ENCODE results near the gene NUFIP2.
"Not testable (repeated sequence)": the region's sequence is repeated elsewhere in the genome, so short reads cannot be mapped to it uniquely, and the experiment has no call there.

NUFIP2 gene

DNA sequence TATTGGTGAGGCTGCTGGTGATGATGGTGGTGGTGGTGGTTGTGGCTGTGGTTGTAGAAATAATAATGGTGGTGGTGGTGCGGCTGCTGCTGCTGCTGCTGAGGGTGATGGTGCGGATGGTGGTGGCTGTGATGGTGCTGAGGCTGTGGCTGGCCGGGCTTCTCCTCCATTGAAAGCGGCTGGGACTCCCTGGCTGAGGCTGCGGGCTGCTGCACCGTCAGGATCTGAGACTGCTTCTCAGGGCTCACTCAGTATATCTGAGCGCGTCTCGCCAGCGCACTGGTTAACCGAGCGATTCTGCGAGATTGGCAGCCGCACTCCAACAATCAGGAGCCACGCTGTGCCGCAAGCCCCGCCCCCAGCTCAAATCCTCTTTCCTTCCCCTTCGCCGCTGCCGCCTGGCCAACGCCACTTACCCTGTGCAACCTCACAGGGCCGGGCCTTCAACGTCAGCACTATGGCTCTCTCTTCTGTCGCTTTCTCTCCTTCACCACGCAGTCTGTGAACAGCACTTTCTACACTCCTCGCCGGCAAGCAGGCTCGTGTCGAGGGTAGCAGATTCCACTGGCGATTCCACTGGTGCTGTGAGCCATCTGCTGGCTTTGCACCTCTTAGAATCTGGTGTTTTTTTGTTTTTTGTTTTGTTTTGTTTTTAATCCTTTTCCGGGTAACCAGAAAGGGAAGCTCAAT is at the start of gene NUFIP2:
TSS of gene NUFIP2 (minus strand) at position 259 of the 690 bp plus-strand sequence. CDS start at position 170, 89 bp downstream.
- DNase-seq (ENCODE audit: low spot score): peak; percentile 99

- DNase-seq (ENCODE audit: low spot score): no peak
Measured at GRCh38 chr17:29342158-29342765, 48.3 kb upstream of the NUFIP2 start.

DNA sequence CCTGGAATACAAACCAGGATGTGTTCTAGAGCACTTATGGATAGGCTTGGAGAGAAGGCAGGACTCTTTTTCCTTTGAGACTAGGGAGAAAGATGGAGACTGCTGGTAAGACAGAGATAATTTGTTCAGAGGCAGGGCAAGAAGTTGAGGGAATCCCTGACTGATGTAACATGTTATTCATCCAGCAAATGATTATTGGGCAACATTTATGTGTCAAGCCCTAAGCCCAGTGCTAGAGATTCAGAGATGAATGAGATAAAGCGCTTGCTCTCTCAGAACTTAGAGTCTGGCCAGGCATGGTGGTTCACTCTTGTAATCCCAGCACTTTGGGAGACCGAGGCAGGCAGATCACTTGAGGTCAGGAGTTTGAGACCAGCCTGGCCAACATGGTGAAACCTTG is 47.8 kb upstream of the NUFIP2 start:
- DNase-seq (ENCODE audit: low spot score): no peak

- DNase-seq (ENCODE audit: low spot score): not testable (repeated sequence)
Measured at GRCh38 chr17:29339016-29339415, 45.1 kb upstream of the NUFIP2 start.

DNA sequence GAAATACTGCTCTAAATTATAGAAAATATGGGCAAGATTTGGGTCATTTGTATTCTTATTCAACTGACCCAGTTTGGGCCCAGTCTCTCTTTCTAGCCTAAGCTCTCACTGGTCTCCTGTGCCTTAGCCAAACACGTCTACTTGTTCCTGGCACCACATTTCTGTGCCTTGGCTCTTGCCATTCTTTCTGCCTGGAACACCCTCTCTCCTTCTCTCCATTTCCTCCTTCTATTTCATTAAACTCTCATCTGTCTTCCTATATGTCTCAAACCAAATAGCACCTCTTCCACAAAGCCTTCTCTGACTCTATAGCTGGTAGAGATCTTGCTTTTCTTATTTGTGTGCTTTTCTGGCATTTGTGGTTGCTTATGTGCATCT is 37.7 kb upstream of the NUFIP2 start:
- DNase-seq (ENCODE audit: low spot score): no peak

- no peak for DNase-seq (ENCODE audit: low spot score)
Measured at GRCh38 chr17:29331075-29331707, 37.2 kb upstream of the NUFIP2 start.

- DNase-seq (ENCODE audit: low spot score): no peak
Measured at GRCh38 chr17:29327412-29327811, 33.5 kb upstream of the NUFIP2 start.

DNA sequence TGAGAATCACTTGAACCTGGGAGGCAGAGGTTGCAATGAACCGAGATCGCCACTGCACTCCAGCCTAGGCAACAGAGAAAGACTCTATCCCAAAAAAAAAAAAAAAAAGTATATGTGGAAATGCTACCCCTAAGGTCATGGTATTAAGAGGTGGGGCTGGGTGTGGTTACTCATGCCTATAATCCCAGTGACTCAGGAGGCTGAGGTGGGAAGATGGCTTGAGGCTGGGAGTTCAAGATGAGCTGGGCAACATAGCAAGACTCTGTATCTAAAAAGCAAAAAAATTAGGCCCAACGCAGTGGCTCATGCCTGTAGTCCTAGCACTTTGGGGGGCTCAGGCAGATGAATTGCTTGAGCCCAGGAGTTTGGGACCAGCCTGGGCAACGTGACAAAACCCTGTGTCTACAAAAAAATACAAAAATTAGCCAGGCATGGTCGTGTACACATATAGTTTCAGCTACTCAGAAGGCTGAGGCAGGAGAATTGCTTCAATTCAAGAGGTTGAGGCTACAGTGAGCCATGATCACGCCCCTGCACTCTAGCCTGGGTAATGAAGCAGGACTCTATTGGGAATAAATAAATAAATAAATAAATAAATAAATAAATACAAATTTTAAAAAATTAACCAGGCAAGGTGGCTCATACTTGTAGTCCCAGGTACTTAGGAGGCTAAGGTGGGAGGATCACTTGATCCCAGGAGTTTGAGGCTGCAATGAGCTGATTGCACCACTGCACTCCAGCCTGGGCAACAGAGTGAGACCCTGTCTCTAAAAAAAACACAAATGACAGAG is 32.3 kb upstream of the NUFIP2 start:
- DNase-seq (ENCODE audit: low spot score): no peak

GRCh38 chr17:29322363-29322762 is 28.4 kb upstream of the NUFIP2 start:
- no peak for DNase-seq (ENCODE audit: low spot score)

DNA sequence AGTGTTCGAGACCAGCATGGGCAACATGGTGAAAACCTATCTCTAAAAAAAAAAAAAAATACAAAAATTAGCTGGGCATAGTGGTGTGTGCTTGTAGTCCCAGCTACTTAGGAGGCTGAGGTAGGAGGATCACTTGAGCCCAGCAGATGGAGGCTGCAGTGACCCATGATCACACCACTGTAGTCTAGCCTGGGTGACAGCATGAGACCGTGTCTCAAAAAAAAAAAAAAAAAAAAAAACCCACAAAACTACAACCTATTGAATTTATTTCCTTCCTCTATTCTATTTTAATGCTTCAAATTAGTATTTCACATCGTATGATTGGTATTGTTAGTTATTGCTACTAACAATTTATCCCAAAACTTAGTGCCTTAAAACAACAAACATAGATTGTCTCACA is 9.4 kb upstream of the NUFIP2 start:
- no peak for DNase-seq (ENCODE audit: low spot score)

- DNase-seq (ENCODE audit: low spot score): no peak
Measured at GRCh38 chr17:29299031-29299430, 5.1 kb upstream of the NUFIP2 start.

DNA sequence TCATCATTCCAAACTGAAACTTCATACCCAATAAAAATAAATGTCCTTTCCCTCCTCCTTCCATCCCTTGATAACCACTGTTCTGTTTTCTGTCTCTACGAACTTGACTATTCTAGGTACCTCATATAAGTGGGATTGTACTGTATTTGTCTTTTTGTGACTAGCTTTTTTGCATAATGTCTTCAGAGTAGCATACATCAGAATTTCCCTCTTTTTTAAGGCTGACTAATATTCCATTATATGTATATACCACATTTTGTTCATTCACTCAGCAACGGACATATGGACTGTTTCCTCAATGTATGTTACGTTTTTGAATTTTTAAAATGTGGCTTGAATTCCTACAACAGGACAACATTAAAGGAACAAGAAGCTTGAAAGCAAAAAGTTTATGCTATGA is 1.5 kb upstream of the NUFIP2 start:
- no peak for DNase-seq (ENCODE audit: low spot score)

- no peak for DNase-seq (ENCODE audit: low spot score)
Measured at GRCh38 chr17:29294580-29294900, 592 bp upstream of the NUFIP2 start.

GRCh38 chr17:29292992-29293889 is 707 bp downstream of the NUFIP2 start:
- peak; percentile 76 for DNase-seq (ENCODE audit: low spot score)

- peak; percentile 74 for DNase-seq (ENCODE audit: low spot score)
Measured at GRCh38 chr17:29292071-29292991, 1.6 kb downstream of the NUFIP2 start.

DNA sequence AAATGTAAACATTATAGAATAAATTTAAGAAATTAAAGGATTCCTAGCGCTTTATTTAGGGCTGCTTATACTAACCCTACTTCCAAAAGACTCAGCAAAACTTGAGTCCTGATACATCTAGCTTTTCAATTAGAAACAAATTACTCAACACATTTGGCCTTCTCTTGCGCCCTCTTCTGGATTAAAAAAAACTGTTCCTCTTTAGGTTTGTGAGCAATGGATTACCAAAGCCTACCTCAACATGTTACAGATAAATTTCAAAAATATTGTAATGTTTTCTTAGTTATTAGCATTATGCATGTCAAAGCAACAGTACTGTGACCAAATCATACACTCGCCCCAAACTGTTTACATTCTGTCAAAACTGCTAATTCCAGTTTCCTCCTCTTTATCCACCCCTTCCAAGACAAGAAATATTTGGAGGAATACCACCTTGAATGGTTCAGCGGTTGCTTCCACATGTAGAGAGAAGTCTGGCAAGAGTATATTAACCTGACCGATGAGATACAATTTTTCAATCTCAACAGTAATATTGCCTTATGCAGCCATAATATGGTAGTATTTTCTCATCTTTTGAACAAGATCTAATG is 2.7 kb downstream of the NUFIP2 start:
- DNase-seq (ENCODE audit: low spot score): no peak

DNA sequence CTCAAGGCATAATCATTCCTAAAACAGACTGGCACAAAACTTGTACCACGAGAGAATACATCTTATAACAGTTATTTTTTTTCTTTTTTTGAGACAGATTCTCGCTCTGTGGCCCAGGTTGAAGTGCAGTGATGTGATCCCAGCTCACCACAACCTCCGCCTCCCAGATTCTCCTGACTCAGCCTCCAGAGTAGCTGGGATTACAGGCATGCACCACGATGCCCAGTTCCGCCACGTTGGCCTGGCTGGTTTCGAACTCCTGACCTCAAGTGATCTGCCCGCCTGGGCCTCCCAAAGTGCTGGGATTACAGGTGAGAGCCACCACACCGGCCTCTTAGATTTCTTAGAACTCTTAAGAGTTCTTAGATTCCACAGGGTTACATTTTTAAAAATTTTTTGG is 4.1 kb downstream of the NUFIP2 start:
- DNase-seq (ENCODE audit: low spot score): no peak

DNA sequence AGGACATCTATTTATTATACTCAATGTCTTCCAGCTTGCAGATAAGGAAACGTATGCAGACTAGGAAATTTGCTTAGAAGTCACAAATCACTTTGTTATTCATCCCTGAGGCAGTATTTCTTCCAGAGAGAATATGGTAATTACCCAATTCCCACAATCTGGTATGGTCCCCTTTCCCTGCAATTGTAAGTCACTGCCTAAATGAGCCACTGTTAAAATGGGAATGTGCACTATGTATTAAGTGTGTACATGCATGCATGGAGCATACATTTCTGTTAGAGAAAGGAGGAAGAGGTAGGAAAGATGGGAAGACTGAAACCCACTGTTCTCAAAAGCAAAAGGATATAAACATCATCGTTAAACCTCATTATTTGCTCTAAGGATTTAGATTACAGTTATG is 10.0 kb downstream of the NUFIP2 start:
- no peak for DNase-seq (ENCODE audit: low spot score)

DNA sequence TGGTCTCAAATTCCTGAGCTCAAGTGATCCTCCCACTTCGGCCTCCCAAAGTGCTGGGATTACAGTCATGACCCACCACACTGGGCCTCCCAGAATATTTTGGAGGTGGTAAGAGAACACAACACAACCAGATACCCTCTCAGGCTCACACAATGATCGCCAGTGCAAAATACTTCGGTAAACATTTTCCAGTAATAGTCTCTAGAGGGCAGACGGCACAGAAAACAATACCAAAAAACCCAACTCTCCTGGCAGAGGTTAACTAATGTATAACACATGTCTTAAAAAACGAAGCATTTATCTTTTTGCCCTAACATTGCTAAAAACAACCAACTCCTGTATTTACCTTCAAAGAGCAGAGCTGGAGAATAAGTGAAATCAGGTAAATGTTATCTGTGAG is 10.5 kb downstream of the NUFIP2 start:
- no peak for DNase-seq (ENCODE audit: low spot score)

- DNase-seq (ENCODE audit: low spot score): no peak
Measured at GRCh38 chr17:29279397-29280070, 14.4 kb downstream of the NUFIP2 start.
